DOHH2 (cell line): ENCODE results near the gene MAGEB2.

ENCODE experiments used
- CTCF ChIP-seq: fragments of 200-600 bp; sonication (generic); IDR thresholded peaks from one replicate; pipeline ENCODE4 v1.5.1; 2014; ENCODE audit warnings: antibody characterized with exemption, mild to moderate bottlenecking, low read depth, low read length; ENCODE audit not compliant: poor library complexity, severe bottlenecking
- EZH2phosphoT487 ChIP-seq: fragments of 200-600 bp; sonication (generic); IDR thresholded peaks from 2 replicates; pipeline ENCODE4 v1.6.1; 2017; ENCODE audit warnings: borderline replicate concordance, mild to moderate bottlenecking, antibody characterized with exemption, low read length, moderate library complexity, mixed read lengths

- TF ChIP-seq CTCF (no peak), EZH2phosphoT487 (no peak)
These were observed 37.9 kb downstream of the MAGEB2 start for GRCh38 chrX:30253257-30253656.
